ENCODE measurements around the gene MAP2K5.

Gene MAP2K5

DNA sequence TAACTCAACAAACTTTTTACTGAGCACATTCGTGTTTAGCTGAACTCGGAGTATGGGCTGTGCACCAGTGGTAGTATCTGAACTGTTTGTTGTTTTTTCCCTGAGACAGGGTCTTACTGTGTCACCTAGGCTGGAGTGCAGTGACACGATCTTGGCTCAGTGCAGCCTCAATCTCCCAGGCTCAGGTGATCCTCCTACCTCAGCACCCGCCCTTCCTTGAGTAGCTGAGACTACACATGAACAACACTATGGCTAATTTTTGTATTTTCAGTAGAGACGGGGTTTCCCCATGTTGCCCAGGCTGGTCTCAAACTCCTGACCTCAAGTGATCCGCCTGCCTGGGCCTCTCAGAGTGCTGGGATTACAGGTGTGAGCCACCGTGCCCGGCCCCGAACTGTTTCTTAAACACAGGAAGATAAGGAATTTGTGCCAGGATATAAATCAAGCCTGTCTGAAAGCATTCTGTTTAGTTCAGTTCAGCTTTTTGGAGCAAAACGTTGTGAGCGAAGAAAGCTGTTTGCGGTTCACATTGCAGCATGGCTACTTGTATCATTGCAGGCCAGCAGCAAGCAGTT lies 242.4 kb downstream of the MAP2K5 start:
- no peak for ATAC-seq

DNA sequence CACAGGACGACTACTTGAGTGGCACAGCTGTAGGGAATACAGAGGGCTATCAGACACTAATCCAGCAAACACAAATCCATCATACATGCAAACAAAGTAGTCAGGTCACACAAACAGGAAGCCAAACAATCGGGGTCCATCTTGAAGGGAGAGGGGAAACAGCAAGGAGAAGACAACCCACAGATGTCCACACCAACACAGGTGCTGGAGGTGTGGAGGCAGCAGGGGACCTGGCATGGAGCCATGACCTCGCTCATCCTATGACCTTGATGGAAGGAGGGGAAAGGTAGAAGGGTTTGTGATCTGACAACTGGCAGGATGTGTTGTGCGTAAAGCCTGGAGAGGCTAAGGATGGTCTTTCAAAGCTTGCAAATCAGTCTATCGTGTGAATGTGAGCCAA lies 242.9 kb downstream of the MAP2K5 start:
- ATAC-seq = no peak
- TF ChIP-seq SNAI2 (CRISPR knock-in tag; IDR thresholded peaks at IDR 0.05) = no peak
- TF ChIP-seq TOX (CRISPR knock-in tag; IDR thresholded peaks at IDR 0.05; ENCODE audit: borderline replicate concordance) = no peak
- no peak for TF ChIP-seq ISL1 (CRISPR knock-in tag; IDR thresholded peaks at IDR 0.05)
- TF ChIP-seq, protein P1, sequence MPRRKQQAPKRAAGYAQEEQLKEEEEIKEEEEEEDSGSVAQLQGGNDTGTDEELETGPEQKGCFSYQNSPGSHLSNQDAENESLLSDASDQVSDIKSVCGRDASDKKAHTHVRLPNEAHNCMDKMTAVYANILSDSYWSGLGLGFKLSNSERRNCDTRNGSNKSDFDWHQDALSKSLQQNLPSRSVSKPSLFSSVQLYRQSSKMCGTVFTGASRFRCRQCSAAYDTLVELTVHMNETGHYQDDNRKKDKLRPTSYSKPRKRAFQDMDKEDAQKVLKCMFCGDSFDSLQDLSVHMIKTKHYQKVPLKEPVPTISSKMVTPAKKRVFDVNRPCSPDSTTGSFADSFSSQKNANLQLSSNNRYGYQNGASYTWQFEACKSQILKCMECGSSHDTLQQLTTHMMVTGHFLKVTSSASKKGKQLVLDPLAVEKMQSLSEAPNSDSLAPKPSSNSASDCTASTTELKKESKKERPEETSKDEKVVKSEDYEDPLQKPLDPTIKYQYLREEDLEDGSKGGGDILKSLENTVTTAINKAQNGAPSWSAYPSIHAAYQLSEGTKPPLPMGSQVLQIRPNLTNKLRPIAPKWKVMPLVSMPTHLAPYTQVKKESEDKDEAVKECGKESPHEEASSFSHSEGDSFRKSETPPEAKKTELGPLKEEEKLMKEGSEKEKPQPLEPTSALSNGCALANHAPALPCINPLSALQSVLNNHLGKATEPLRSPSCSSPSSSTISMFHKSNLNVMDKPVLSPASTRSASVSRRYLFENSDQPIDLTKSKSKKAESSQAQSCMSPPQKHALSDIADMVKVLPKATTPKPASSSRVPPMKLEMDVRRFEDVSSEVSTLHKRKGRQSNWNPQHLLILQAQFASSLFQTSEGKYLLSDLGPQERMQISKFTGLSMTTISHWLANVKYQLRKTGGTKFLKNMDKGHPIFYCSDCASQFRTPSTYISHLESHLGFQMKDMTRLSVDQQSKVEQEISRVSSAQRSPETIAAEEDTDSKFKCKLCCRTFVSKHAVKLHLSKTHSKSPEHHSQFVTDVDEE (CRISPR knock-in tag; IDR thresholded peaks at IDR 0.05) = no peak
- TF ChIP-seq TCF4 (CRISPR knock-in tag; IDR thresholded peaks at IDR 0.05; ENCODE audit: borderline replicate concordance) = no peak
- no peak for TF ChIP-seq RARB (CRISPR knock-in tag; IDR thresholded peaks at IDR 0.05)
- no peak for TF ChIP-seq ZNF565 (CRISPR knock-in tag; conservative IDR thresholded peaks at IDR 0.05; ENCODE audit: low read depth)
- TF ChIP-seq ZNF8 (CRISPR knock-in tag; IDR thresholded peaks at IDR 0.05) = no peak
- TF ChIP-seq, protein P2, sequence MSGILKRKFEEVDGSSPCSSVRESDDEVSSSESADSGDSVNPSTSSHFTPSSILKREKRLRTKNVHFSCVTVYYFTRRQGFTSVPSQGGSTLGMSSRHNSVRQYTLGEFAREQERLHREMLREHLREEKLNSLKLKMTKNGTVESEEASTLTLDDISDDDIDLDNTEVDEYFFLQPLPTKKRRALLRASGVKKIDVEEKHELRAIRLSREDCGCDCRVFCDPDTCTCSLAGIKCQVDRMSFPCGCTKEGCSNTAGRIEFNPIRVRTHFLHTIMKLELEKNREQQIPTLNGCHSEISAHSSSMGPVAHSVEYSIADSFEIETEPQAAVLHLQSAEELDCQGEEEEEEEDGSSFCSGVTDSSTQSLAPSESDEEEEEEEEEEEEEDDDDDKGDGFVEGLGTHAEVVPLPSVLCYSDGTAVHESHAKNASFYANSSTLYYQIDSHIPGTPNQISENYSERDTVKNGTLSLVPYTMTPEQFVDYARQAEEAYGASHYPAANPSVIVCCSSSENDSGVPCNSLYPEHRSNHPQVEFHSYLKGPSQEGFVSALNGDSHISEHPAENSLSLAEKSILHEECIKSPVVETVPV (CRISPR knock-in tag; IDR thresholded peaks at IDR 0.05) = no peak
- TF ChIP-seq ARNTL (CRISPR knock-in tag; IDR thresholded peaks at IDR 0.05; ENCODE audit: borderline replicate concordance, low read depth) = no peak
- TF ChIP-seq, protein P3, sequence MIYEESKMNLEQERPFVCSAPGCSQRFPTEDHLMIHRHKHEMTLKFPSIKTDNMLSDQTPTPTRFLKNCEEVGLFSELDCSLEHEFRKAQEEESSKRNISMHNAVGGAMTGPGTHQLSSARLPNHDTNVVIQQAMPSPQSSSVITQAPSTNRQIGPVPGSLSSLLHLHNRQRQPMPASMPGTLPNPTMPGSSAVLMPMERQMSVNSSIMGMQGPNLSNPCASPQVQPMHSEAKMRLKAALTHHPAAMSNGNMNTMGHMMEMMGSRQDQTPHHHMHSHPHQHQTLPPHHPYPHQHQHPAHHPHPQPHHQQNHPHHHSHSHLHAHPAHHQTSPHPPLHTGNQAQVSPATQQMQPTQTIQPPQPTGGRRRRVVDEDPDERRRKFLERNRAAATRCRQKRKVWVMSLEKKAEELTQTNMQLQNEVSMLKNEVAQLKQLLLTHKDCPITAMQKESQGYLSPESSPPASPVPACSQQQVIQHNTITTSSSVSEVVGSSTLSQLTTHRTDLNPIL (CRISPR knock-in tag; IDR thresholded peaks at IDR 0.05; ENCODE audit: low read depth) = no peak
- TF ChIP-seq BACH2 (CRISPR knock-in tag; IDR thresholded peaks at IDR 0.05; ENCODE audit: borderline replicate concordance) = no peak
- TF ChIP-seq ESRRG (CRISPR knock-in tag; IDR thresholded peaks at IDR 0.05) = no peak

More for the DNA sequence above, 242.4 kb downstream of the MAP2K5 start:
- no peak for TF ChIP-seq PPARA (CRISPR knock-in tag; IDR thresholded peaks at IDR 0.05; ENCODE audit: borderline replicate concordance)
- no peak for TF ChIP-seq ZFP30 (CRISPR knock-in tag; IDR thresholded peaks at IDR 0.05)
- no peak for TF ChIP-seq CSDC2 (CRISPR knock-in tag; IDR thresholded peaks at IDR 0.05)
- TF ChIP-seq ISL1 (CRISPR knock-in tag; IDR thresholded peaks at IDR 0.05) = no peak
- no peak for TF ChIP-seq SNAI2 (CRISPR knock-in tag; IDR thresholded peaks at IDR 0.05)
- no peak for TF ChIP-seq ESRRG (CRISPR knock-in tag; IDR thresholded peaks at IDR 0.05)
- no peak for TF ChIP-seq TOX (CRISPR knock-in tag; IDR thresholded peaks at IDR 0.05; ENCODE audit: borderline replicate concordance)
- no peak for TF ChIP-seq OSR1 (CRISPR knock-in tag; IDR thresholded peaks at IDR 0.05)
- TF ChIP-seq ZC3H10 (CRISPR knock-in tag; IDR thresholded peaks at IDR 0.05) = no peak
- no peak for TF ChIP-seq ZNF8 (CRISPR knock-in tag; IDR thresholded peaks at IDR 0.05)
- TF ChIP-seq RARB (CRISPR knock-in tag; IDR thresholded peaks at IDR 0.05) = no peak
- TF ChIP-seq BACH2 (CRISPR knock-in tag; IDR thresholded peaks at IDR 0.05; ENCODE audit: borderline replicate concordance) = no peak
- TF ChIP-seq, protein P3 (CRISPR knock-in tag; IDR thresholded peaks at IDR 0.05; ENCODE audit: low read depth) = no peak

DNA sequence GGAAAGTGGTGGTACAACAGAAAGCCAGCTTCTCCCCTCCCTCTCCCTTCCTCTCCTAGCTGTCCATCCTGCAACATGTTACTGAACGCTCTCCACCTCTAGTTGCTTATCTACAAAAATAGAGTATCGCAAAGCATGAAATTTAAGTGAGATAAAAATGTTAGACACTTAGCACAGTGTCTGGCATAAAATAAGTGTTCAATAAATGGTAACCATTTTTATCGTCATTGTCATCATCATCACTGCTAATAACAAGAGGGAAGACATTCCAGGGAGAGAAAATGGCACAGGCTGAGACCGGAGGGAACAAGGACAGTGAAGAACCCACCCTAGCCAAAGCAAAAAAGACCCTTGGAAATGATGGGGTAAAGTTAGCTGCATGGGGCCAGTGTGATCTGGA lies 244.1 kb downstream of the MAP2K5 start:
- no peak for ATAC-seq
- TF ChIP-seq, protein P4, sequence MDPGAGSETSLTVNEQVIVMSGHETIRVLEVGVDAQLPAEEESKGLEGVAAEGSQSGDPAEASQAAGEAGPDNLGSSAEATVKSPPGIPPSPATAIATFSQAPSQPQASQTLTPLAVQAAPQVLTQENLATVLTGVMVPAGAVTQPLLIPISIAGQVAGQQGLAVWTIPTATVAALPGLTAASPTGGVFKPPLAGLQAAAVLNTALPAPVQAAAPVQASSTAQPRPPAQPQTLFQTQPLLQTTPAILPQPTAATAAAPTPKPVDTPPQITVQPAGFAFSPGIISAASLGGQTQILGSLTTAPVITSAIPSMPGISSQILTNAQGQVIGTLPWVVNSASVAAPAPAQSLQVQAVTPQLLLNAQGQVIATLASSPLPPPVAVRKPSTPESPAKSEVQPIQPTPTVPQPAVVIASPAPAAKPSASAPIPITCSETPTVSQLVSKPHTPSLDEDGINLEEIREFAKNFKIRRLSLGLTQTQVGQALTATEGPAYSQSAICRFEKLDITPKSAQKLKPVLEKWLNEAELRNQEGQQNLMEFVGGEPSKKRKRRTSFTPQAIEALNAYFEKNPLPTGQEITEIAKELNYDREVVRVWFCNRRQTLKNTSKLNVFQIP (CRISPR knock-in tag; IDR thresholded peaks at IDR 0.05; ENCODE audit: borderline replicate concordance, low read depth) = no peak

DNA sequence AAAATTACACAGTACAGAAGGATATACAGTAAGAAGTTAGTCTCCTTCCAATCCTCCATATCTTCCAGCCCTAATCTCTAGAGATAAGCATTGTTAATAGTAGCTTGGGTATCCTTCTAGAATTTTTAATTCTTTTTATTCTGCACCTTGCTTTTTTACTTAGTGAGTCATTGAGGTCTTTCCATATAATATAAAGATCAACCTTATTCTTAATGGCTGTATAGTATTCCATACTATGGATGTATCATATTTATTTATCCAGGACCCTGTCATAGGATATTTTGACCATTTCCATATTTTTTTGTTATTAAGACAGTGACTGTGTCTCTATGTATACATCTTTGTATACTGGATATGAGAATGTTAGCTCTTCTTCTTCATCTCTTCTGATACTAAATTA lies 246.5 kb downstream of the MAP2K5 start:
- no peak for ATAC-seq
- TF ChIP-seq, protein P1 (CRISPR knock-in tag; IDR thresholded peaks at IDR 0.05) = no peak
- TF ChIP-seq ZFP3 (CRISPR knock-in tag; IDR thresholded peaks at IDR 0.05) = no peak
- TF ChIP-seq RARB (CRISPR knock-in tag; IDR thresholded peaks at IDR 0.05) = no peak
- no peak for TF ChIP-seq ZNF70 (CRISPR knock-in tag; IDR thresholded peaks at IDR 0.05)
- TF ChIP-seq, protein P5, sequence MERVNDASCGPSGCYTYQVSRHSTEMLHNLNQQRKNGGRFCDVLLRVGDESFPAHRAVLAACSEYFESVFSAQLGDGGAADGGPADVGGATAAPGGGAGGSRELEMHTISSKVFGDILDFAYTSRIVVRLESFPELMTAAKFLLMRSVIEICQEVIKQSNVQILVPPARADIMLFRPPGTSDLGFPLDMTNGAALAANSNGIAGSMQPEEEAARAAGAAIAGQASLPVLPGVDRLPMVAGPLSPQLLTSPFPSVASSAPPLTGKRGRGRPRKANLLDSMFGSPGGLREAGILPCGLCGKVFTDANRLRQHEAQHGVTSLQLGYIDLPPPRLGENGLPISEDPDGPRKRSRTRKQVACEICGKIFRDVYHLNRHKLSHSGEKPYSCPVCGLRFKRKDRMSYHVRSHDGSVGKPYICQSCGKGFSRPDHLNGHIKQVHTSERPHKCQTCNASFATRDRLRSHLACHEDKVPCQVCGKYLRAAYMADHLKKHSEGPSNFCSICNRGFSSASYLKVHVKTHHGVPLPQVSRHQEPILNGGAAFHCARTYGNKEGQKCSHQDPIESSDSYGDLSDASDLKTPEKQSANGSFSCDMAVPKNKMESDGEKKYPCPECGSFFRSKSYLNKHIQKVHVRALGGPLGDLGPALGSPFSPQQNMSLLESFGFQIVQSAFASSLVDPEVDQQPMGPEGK (CRISPR knock-in tag; IDR thresholded peaks at IDR 0.05; ENCODE audit: borderline replicate concordance) = no peak
- TF ChIP-seq GLIS3 (CRISPR knock-in tag; IDR thresholded peaks at IDR 0.05) = no peak
- TF ChIP-seq ARNTL (CRISPR knock-in tag; IDR thresholded peaks at IDR 0.05; ENCODE audit: borderline replicate concordance, low read depth) = no peak
- TF ChIP-seq ZFP30 (CRISPR knock-in tag; IDR thresholded peaks at IDR 0.05) = no peak
